Measurements from ENCODE around the gene NOSIP. TPM values are rescaled to one million over a fixed set of nuclear protein-coding genes. Genes with fewer than 3 reads are reported as not detected.
A peak's percentile ranks its signal among the peaks of the same experiment; 100 is the strongest.

Gene NOSIP
- total RNA-seq, 4 donors from 2014 or later = 56.5 to 105 (median 74.4) TPM

DNA sequence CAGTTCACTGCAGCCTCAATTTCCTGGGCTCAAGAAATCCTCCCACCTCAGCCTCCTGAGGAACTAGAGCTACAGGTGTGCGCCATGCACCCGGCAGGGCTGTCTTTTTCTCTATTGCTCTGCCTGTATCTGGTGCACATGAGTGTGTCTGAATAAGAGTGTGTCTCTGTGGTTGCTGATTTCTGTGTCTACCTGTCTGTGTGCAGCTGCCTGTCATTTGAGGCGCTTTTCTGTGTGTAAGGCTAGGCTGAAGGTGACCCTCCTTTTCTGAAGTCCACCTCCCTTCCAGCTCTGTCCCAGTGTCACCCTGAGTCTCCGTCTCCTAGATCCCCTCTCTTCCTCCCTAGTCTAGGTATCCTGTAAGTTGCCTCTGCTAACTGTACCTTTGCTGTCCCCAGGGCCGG lies 9.1 kb upstream of the NOSIP start:
- H3K9me3 ChIP-seq = no peaks in the 10 kb centered on the region
- TF ChIP-seq CTCF (IDR thresholded peaks at IDR 0.05) = no peak
- TF ChIP-seq POLR2AphosphoS5 (IDR thresholded peaks at IDR 0.05) = no peak
- no peak for TF ChIP-seq EP300 (IDR thresholded peaks at IDR 0.05; ENCODE audit: low read depth)
- TF ChIP-seq POLR2A (IDR thresholded peaks at IDR 0.05) = no peak
- peak overlapping the region in 1 of 4 donors; percentile 88 for H3K4me3 ChIP-seq
- no peak for DNase-seq
- intact Hi-C loops (cut with DNase I; ENCODE audit: low total_unique reads) = no loop called here
- peaks cover 0 to 6% (median 1%) of the 10 kb centered on the region in 4 donors for H3K36me3 ChIP-seq
- in situ Hi-C loops (cut with MboI; ENCODE audit: low pct_ligation_motif_present in 1 of 4, low pct_unique_long_range_greater_than_20kb in 1 of 4, low sequenced_read_pairs in 3 of 4) = loop anchor here in 1 of 4 donors (10.0 kb wide), 1 partner anchor 75 kb away; the partner anchor contains the start of genes BCL2L12 and IRF3
- H3K27me3 ChIP-seq = no peaks in the 10 kb centered on the region
- 39 to 48% methylated on average over 2 to 5 of the region's 5 CpGs for WGBS, 2 donors (ENCODE audit: low coverage in 1 of 2)
- peak overlapping the region; percentile 92 to 97 (median 93) for H3K27ac ChIP-seq
- peaks cover 17 to 32% (median 22%) of the 10 kb centered on the region in 4 donors for H3K4me1 ChIP-seq

DNA sequence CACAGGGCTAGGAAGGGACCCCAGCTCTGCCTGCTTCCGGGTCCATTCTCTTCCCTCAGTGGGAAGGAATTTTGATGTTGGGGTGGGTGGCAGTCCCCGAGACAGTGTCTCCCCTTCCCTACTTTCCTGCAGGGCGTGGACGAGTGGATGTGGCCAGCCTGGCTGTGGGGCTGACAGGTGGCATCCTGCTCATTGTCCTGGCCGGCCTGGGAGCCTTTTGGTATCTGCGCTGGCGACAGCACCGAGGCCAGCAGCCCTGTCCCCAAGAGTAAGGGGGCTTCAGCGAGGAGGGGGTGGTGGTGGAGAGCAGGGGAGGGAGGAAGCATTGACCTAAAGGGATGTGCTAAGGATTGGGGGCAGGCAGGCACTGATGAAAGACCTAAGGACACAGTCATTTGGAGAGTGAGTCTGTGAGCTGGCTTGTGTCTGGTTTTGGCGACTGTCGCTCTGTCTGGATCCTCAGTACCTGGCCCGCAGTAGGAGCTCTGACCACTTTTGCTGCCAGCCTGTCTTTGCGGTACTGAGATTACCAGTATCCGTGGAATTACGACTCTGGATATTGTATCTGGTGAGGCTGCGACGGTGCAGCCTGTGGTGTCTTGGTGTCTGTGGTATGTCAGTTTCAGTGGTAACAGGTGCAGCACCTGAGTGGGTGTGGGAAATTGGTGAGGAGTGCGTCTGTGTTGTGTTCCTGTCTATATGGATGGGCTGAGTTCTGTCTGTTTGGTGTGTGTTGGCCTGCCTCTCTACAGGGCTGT lies 8.2 kb upstream of the NOSIP start:
- Histone ChIP-seq H3K27me3 (no peaks in the 10 kb centered on the region), H3K4me1 (peaks cover 13 to 23% (median 16%) of the 10 kb centered on the region in 4 donors), H3K4me3 (no peak overlapping the region), H3K27ac (no peak overlapping the region), H3K9me3 (no peaks in the 10 kb centered on the region), H3K36me3 (no peaks in the 10 kb centered on the region)
- in situ Hi-C loops (cut with MboI; ENCODE audit: low pct_ligation_motif_present in 1 of 4, low pct_unique_long_range_greater_than_20kb in 1 of 4, low sequenced_read_pairs in 3 of 4) (loop anchor here in 1 of 4 donors (10.0 kb wide), 1 partner anchor 76 kb away; the partner anchor contains the start of genes BCL2L12 and IRF3), intact Hi-C loops (cut with DNase I; ENCODE audit: low total_unique reads) (no loop called here)
- DNase-seq = no peak
- WGBS, 2 donors (ENCODE audit: low coverage in 1 of 2) = 78 to 80% methylated on average over 1 to 18 of the region's 18 CpGs
- TF ChIP-seq POLR2AphosphoS5 (IDR thresholded peaks at IDR 0.05) (no peak), CTCF (IDR thresholded peaks at IDR 0.05) (no peak)

- in situ Hi-C loops (cut with MboI; ENCODE audit: low pct_ligation_motif_present in 1 of 4, low pct_unique_long_range_greater_than_20kb in 1 of 4, low sequenced_read_pairs in 3 of 4) = loop anchor here in 1 of 4 donors (10.0 kb wide), 1 partner anchor 78 kb away; the partner anchor contains the start of genes BCL2L12 and IRF3
- intact Hi-C loops (cut with DNase I; ENCODE audit: low total_unique reads) = no loop called here
Observed at GRCh38 chr19:49587227-49587626, 6.9 kb upstream of the NOSIP start.

More at GRCh38 chr19:49587227-49587626, 6.9 kb upstream of the NOSIP start:
- no peak overlapping the region for H3K4me3 ChIP-seq
- WGBS, 2 donors (ENCODE audit: low coverage in 1 of 2) = 81 to 92% methylated on average over 7 to 8 of the region's 8 CpGs
- peaks cover 2 to 10% (median 5%) of the 10 kb centered on the region in 4 donors for H3K4me1 ChIP-seq
- no peaks in the 10 kb centered on the region for H3K36me3 ChIP-seq
- no peaks in the 10 kb centered on the region for H3K27me3 ChIP-seq
- no peak overlapping the region for H3K27ac ChIP-seq
- no peak for DNase-seq
- TF ChIP-seq POLR2AphosphoS5 (IDR thresholded peaks at IDR 0.05) (no peak), CTCF (IDR thresholded peaks at IDR 0.05) (no peak), EP300 (IDR thresholded peaks at IDR 0.05; ENCODE audit: low read depth) (no peak), POLR2A (IDR thresholded peaks at IDR 0.05) (no peak)
- no peaks in the 10 kb centered on the region for H3K9me3 ChIP-seq
